Right lobe of liver (tissue), 6 donors: ENCODE data around the gene ANGPTL2. TPM values are rescaled to one million over a fixed set of nuclear protein-coding genes. Genes with fewer than 3 reads are reported as not detected.

Experiments
- ATAC-seq, 4 donors: fragments of 200-7000 bp; cut with Tn5 transposase; one replicate each; pipeline ENCODE4 v1.9.1; 2020; ENCODE audit warnings: mild to moderate bottlenecking in 4 of 4, moderate library complexity in 4 of 4
- DNase-seq, 3 donors: peaks; one replicate each; pipeline ENCODE4 v3.0.0-alpha.2; 2020
- H3K27ac ChIP-seq, 3 donors: fragments of 200-600 bp; one replicate each; pipeline ENCODE4 v1.8.0; 2022
- H3K27me3 ChIP-seq, 2 donors: fragments of 200-600 bp; one replicate each; pipeline ENCODE4 v1.8.0; 2022
- H3K36me3 ChIP-seq, 4 donors: fragments of 200-600 bp; sonication (generic) in 1 of 4; one replicate each; pipeline versions ENCODE4 v1.5.1 to v1.8.0; 2017 to 2022; ENCODE audit warnings: control low read depth in 1 of 4
- H3K4me1 ChIP-seq, 4 donors: fragments of 200-600 bp; sonication (generic) in 1 of 4; one replicate each; pipeline versions ENCODE4 v1.5.1 to v1.8.0; 2017 to 2022; ENCODE audit warnings: control low read depth in 1 of 4
- H3K4me3 ChIP-seq, 3 donors: fragments of 200-600 bp; one replicate each; pipeline ENCODE4 v1.8.0; 2022
- H3K9me3 ChIP-seq, 4 donors: fragments of 200-600 bp; sonication (generic) in 1 of 4; one replicate each; pipeline versions ENCODE4 v1.5.1 to v1.8.0; 2017 to 2022; ENCODE audit warnings: control low read depth in 1 of 4
- CTCF ChIP-seq, 4 donors: fragments of 200-600 bp in 3 of 4; fragments of 450-650 bp in 1 of 4; IDR thresholded peaks; one replicate each; pipeline versions ENCODE4 v1.5.1 to v1.8.0; 2016 to 2022; ENCODE audit warnings: antibody characterized with exemption in 4 of 4, mild to moderate bottlenecking in 2 of 4
- POLR2A ChIP-seq: fragments of 450-650 bp; IDR thresholded peaks from one replicate; pipeline ENCODE4 v1.6.1; 2017; ENCODE audit warnings: antibody characterized with exemption, mild to moderate bottlenecking
- WGBS: methylation state at CpG from one replicate; pipeline ENCODE4 v1.1.6; 2018; ENCODE audit warnings: low coverage, low lambda C conversion rate; ENCODE audit not compliant: insufficient coverage; ENCODE audit errors: missing lambda C conversion rate; 5-methylcytosine and 5-hydroxymethylcytosine counted together
- intact Hi-C, 2 donors: fragments of 100-400 bp; cut with DNase I; formaldehyde crosslinking; loops; one replicate each; pipeline versions ENCODE4 v1.11.2 to v1.14.1; 2022
- total RNA-seq, 6 experiments: library from RNA; depleted of rRNA in 2 of 6; stranded (reverse); fragments of >200 nt in 2 of 6; fragmentation: NEBNext Ultra II Directional in 3 of 6; extraction: Animal tissue kit (Norgen Biotek cat#: 25700) in 3 of 6; gene quantifications; one replicate each; pipeline versions ENCODE4 v1.1.0 to v1.2.4, GENCODE V29; 2016 to 2023
- donor health status: DM: no; HTN: yes; CAD: no.
- donor health status: DM: no; HTN: no; CAD: no.
- donor health status: DM: no; HTN: no; CAD: no.
- donor health status: DM: no; HTN: yes; CAD: no.
- donor health status: DM: no; HTN: yes; CAD: no.

ANGPTL2 gene
- total RNA-seq, 6 experiments from 2014 or later = 2.1 to 6.3 (median 3.0) TPM

- no peaks in the 10 kb centered on the region for H3K36me3 ChIP-seq
- H3K4me1 ChIP-seq = no peaks in the 10 kb centered on the region
- WGBS = 80% methylated on average over 7 of the region's 7 CpGs
- H3K27ac ChIP-seq = no peak overlapping the region
- no peak overlapping the region for H3K4me3 ChIP-seq
- DNase-seq = no peak
- no peaks in the 10 kb centered on the region for H3K27me3 ChIP-seq
- no peak for TF ChIP-seq POLR2A
- TF ChIP-seq CTCF (IDR thresholded peaks at IDR 0.05) = no peak
- intact Hi-C loops = no loop called here
- ATAC-seq = no peak
- H3K9me3 ChIP-seq = no peaks in the 10 kb centered on the region
These were observed 64.3 kb downstream of the ANGPTL2 start for GRCh38 chr9:127058011-127058644.

- H3K36me3 ChIP-seq = no peaks in the 10 kb centered on the region
- intact Hi-C loops = no loop called here
These were observed 66.0 kb downstream of the ANGPTL2 start for GRCh38 chr9:127056446-127056845.

GRCh38 chr9:127055745-127056402 is 66.6 kb downstream of the ANGPTL2 start:
- TF ChIP-seq CTCF (IDR thresholded peaks at IDR 0.05) (no peak), POLR2A (no peak)
- ATAC-seq (no peak), DNase-seq (no peak)
- Histone ChIP-seq H3K9me3 (no peaks in the 10 kb centered on the region), H3K36me3 (no peaks in the 10 kb centered on the region), H3K27me3 (no peaks in the 10 kb centered on the region), H3K4me1 (no peaks in the 10 kb centered on the region), H3K27ac (no peak overlapping the region), H3K4me3 (no peak overlapping the region)
- intact Hi-C loops = no loop called here

More at GRCh38 chr9:127056446-127056845, 66.0 kb downstream of the ANGPTL2 start:
- 73% methylated on average over 3 of the region's 3 CpGs for WGBS
- ATAC-seq (no peak), DNase-seq (no peak)
- Histone ChIP-seq H3K27me3 (no peaks in the 10 kb centered on the region), H3K4me1 (no peaks in the 10 kb centered on the region), H3K9me3 (no peaks in the 10 kb centered on the region), H3K27ac (no peak overlapping the region), H3K4me3 (no peak overlapping the region)
- TF ChIP-seq CTCF (IDR thresholded peaks at IDR 0.05) = no peak
- TF ChIP-seq POLR2A = no peak

- Histone ChIP-seq H3K9me3 (no peaks in the 10 kb centered on the region), H3K4me3 (no peak overlapping the region), H3K4me1 (peaks cover 0 to 4% (median 0%) of the 10 kb centered on the region in 4 donors), H3K27ac (no peak overlapping the region), H3K36me3 (no peaks in the 10 kb centered on the region), H3K27me3 (no peaks in the 10 kb centered on the region)
- intact Hi-C loops = no loop called here
- no peak for DNase-seq
- ATAC-seq = no peak
- 91% methylated on average over 5 of the region's 5 CpGs for WGBS
- no peak for TF ChIP-seq CTCF (IDR thresholded peaks at IDR 0.05)
- no peak for TF ChIP-seq POLR2A
These were observed 68.5 kb downstream of the ANGPTL2 start for GRCh38 chr9:127053960-127054359.
